NK-92 (cell line): ENCODE results near the gene ATXN2L.
"Not testable (repeated sequence)": the region's sequence is repeated elsewhere in the genome, so short reads cannot be mapped to it uniquely, and the experiment has no call there.

Experiments used
- DNase-seq: peaks from one replicate; lab custom pipeline; 2025; ENCODE audit not compliant: unreplicated experiment; lab: John Stamatoyannopoulos, UW

Gene ATXN2L

GRCh38 chr16:28837672-28838557, 15.1 kb downstream of the ATXN2L start:
- DNase-seq: no peak

GRCh38 chr16:28838558-28838918, 15.7 kb downstream of the ATXN2L start:
- no peak for DNase-seq

- DNase-seq: no peak
Observed at GRCh38 chr16:28839004-28839639, 16.3 kb downstream of the ATXN2L start.

- no peak for DNase-seq
Observed at GRCh38 chr16:28839899-28840298, 17.1 kb downstream of the ATXN2L start.

GRCh38 chr16:28842696-28843095, 19.9 kb downstream of the ATXN2L start:
- DNase-seq: no peak

GRCh38 chr16:28843766-28844165, 21.0 kb downstream of the ATXN2L start:
- no peak for DNase-seq

GRCh38 chr16:28844226-28844885, 21.6 kb downstream of the ATXN2L start:
- DNase-seq: no peak

- DNase-seq: no peak
Observed at GRCh38 chr16:28845293-28845692, 22.5 kb downstream of the ATXN2L start.

GRCh38 chr16:28845761-28846079, 22.9 kb downstream of the ATXN2L start:
- no peak for DNase-seq

GRCh38 chr16:28846080-28846932, 23.5 kb downstream of the ATXN2L start, which contains the start of gene TUFM:
TUFM (minus strand) TSS chr16:28846348; CDS start chr16:28846269, 79 bp downstream.
- peak; percentile 94 for DNase-seq

GRCh38 chr16:28846933-28847273, 24.1 kb downstream of the ATXN2L start:
- no peak for DNase-seq

GRCh38 chr16:28858421-28858820, 35.6 kb downstream of the ATXN2L start:
- DNase-seq: no peak

- no peak for DNase-seq
Observed at GRCh38 chr16:28859326-28859725, 36.5 kb downstream of the ATXN2L start.

GRCh38 chr16:28863929-28864793, 41.4 kb downstream of the ATXN2L start:
- no peak for DNase-seq

- DNase-seq: no peak
Observed at GRCh38 chr16:28865001-28865688, 42.3 kb downstream of the ATXN2L start.

- no peak for DNase-seq
Observed at GRCh38 chr16:28865722-28866453, 43.1 kb downstream of the ATXN2L start.

- no peak for DNase-seq
Observed at GRCh38 chr16:28866454-28866804, 43.6 kb downstream of the ATXN2L start.

GRCh38 chr16:28867241-28867640, 44.4 kb downstream of the ATXN2L start:
- DNase-seq: no peak

GRCh38 chr16:28867646-28868045, 44.8 kb downstream of the ATXN2L start:
- not testable (repeated sequence) for DNase-seq
